GM12873 (cell line): ENCODE data around the gene JAKMIP1.

Experiments
- CTCF ChIP-seq: IDR thresholded peaks from 2 replicates; pipeline ENCODE4 v1.5.1; 2012; ENCODE audit warnings: low read depth, mild to moderate bottlenecking, moderate library complexity, low read length, control low read depth; ENCODE audit not compliant: insufficient read depth; ENCODE audit errors: missing control alignments

The JAKMIP1 gene

GRCh38 chr4:6192245-6192644 is 8.1 kb downstream of the JAKMIP1 start:
- TF ChIP-seq CTCF: peak; percentile 10

GRCh38 chr4:6191448-6192130 is 8.8 kb downstream of the JAKMIP1 start:
- TF ChIP-seq CTCF: no peak

- TF ChIP-seq CTCF: no peak
Measured at GRCh38 chr4:6190486-6190885, 9.9 kb downstream of the JAKMIP1 start.

- TF ChIP-seq CTCF: no peak
Measured at GRCh38 chr4:6189511-6189910, 10.8 kb downstream of the JAKMIP1 start.

GRCh38 chr4:6188687-6189305 is 11.6 kb downstream of the JAKMIP1 start:
- TF ChIP-seq CTCF: no peak

GRCh38 chr4:6184169-6184568 is 16.2 kb downstream of the JAKMIP1 start:
- TF ChIP-seq CTCF: no peak

GRCh38 chr4:6183740-6184139 is 16.6 kb downstream of the JAKMIP1 start:
- TF ChIP-seq CTCF: no peak
